ENCODE measurements around the gene LRP1-AS. TPM values are rescaled to one million over a fixed set of nuclear protein-coding genes. Genes with fewer than 3 reads are reported as not detected.
A peak's percentile ranks its signal among the peaks of the same experiment; 100 is the strongest.

The LRP1-AS gene
- total RNA-seq, 1 experiment from 2014 or later, result not detected

DNA sequence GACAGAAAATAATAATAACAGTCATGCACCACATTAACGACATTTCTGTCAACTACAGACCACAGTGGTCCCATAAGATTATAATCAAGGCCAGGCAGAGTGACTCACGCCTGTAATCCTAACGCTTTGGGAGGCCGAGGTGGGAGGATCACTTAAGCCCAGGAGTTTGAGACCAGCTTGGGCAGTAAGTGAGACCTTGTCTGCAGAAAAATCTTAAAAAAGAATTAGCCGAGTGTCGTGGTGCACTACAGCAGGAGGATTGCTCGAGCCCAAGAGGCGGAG lies 49.9 kb downstream of the LRP1-AS start:
- H2AFZ ChIP-seq (ENCODE audit: low read length), result no peak overlapping the region
- DNase-seq (no peak), ATAC-seq (no peak)
- BruUV-seq (replicated peaks), result no TSS peak
- intact Hi-C loops (cut with micrococcal nuclease), result no loop called here
- H3K9me2 ChIP-seq (replicated peaks; ENCODE audit: low read length), result no peaks in the 10 kb centered on the region
- no peaks in the 10 kb centered on the region for H3K9me3 ChIP-seq (ENCODE audit: low read length)
- no peaks in the 10 kb centered on the region for H3F3A ChIP-seq (ENCODE audit: low read length, unreplicated experiment)
- TF ChIP-seq EZH2phosphoT487 (IDR thresholded peaks at IDR 0.05; ENCODE audit: borderline replicate concordance, low read length) (no peak), EZH2 (IDR thresholded peaks at IDR 0.05; ENCODE audit: low read length, unreplicated experiment) (no peak)
- TF ChIP-seq, protein P1, sequence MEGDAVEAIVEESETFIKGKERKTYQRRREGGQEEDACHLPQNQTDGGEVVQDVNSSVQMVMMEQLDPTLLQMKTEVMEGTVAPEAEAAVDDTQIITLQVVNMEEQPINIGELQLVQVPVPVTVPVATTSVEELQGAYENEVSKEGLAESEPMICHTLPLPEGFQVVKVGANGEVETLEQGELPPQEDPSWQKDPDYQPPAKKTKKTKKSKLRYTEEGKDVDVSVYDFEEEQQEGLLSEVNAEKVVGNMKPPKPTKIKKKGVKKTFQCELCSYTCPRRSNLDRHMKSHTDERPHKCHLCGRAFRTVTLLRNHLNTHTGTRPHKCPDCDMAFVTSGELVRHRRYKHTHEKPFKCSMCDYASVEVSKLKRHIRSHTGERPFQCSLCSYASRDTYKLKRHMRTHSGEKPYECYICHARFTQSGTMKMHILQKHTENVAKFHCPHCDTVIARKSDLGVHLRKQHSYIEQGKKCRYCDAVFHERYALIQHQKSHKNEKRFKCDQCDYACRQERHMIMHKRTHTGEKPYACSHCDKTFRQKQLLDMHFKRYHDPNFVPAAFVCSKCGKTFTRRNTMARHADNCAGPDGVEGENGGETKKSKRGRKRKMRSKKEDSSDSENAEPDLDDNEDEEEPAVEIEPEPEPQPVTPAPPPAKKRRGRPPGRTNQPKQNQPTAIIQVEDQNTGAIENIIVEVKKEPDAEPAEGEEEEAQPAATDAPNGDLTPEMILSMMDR (conservative IDR thresholded peaks at IDR 0.05; ENCODE audit: low read depth, low read length), result no peak
- H3K4me3 ChIP-seq (ENCODE audit: low read length), result no peak overlapping the region
- no peaks in the 10 kb centered on the region for H3K79me2 ChIP-seq (ENCODE audit: low read length)
- H3K9ac ChIP-seq (ENCODE audit: low read length), result no peak overlapping the region
- H3K27me3 ChIP-seq (ENCODE audit: low read length), result no peaks in the 10 kb centered on the region
- ChIA-PET CTCF (no interaction called here), POLR2A (ENCODE audit: unreplicated experiment) (interaction anchor here (0.6 kb wide), 1 partner anchor 79 kb away, joined by 7 read pairs; no protein-coding TSS in a partner anchor)
- no peaks in the 10 kb centered on the region for H3K36me3 ChIP-seq (ENCODE audit: low read depth, low read length)
- H3K27ac ChIP-seq (ENCODE audit: low read length), result no peak overlapping the region
- no peaks in the 10 kb centered on the region for H4K20me1 ChIP-seq (ENCODE audit: low read length)
- peaks cover 19% of the 10 kb centered on the region for H3K4me1 ChIP-seq (ENCODE audit: insufficient read depth, low read length)
- no peak overlapping the region for H3K4me2 ChIP-seq (ENCODE audit: low read length)

DNA sequence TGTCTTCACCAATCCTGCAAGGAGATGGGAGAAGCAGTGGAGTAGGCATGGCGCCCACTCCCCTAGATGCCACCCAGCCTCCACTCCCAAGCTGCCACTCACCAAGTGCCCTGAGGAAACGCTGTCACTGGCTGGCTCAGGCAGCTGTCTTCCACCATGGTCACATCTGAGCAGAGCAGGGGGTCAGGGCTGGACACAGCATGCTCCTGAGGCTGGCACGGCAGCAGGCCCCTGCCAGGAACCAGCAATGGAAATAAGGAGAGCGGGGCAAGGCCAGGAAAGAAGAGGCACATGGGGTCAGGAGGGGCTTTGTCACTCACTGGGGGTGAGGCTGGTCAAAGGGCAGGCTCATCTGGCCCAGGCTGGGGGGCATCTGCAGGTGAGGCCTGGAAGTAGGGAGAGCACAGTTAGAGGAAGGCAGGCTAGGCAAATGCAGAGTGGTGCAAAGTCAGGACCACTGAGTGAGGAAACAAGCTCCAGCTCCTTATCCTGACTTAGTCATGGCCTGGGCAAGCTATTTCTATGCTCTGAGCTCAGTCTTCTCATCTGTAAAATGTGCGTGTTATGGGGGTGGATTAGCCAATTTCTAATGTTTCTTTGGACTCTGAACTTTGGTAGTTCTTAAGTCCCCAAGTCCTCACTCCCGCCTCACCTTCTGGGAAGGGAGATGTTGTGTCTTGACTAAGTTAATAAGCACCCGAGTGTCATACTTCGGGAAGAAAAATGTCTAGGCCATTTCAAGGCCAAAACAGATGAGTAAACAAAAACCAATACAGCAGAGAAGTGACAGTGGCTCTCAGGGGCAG lies 50.5 kb downstream of the LRP1-AS start:
- H3K27me3 ChIP-seq (ENCODE audit: low read length), result no peaks in the 10 kb centered on the region
- H3K79me2 ChIP-seq (ENCODE audit: low read length), result no peaks in the 10 kb centered on the region
- DNase-seq (no peak), ATAC-seq (no peak; the same call in 1 of the 2 replicates)
- POLR2A ChIA-PET (ENCODE audit: unreplicated experiment), result no interaction called here
- no peak overlapping the region for H3K4me2 ChIP-seq (ENCODE audit: low read length)
- TF ChIP-seq, protein P1 (conservative IDR thresholded peaks at IDR 0.05; ENCODE audit: low read depth, low read length), result no peak
- no peak for TF ChIP-seq EZH2phosphoT487 (IDR thresholded peaks at IDR 0.05; ENCODE audit: borderline replicate concordance, low read length)
- no peaks in the 10 kb centered on the region for H3F3A ChIP-seq (ENCODE audit: low read length, unreplicated experiment)
- H4K20me1 ChIP-seq (ENCODE audit: low read length), result no peaks in the 10 kb centered on the region
- intact Hi-C loops (cut with micrococcal nuclease), result no loop called here
- BruUV-seq (replicated peaks), result no TSS peak
- H3K9me3 ChIP-seq (ENCODE audit: low read length), result no peaks in the 10 kb centered on the region
- CTCF ChIA-PET, result no interaction called here
- H3K4me1 ChIP-seq (ENCODE audit: insufficient read depth, low read length), result peaks cover 16% of the 10 kb centered on the region
- H3K9ac ChIP-seq (ENCODE audit: low read length), result no peak overlapping the region
- no peaks in the 10 kb centered on the region for H3K36me3 ChIP-seq (ENCODE audit: low read depth, low read length)
- no peaks in the 10 kb centered on the region for H3K9me2 ChIP-seq (replicated peaks; ENCODE audit: low read length)
- H3K4me3 ChIP-seq (ENCODE audit: low read length), result no peak overlapping the region
- H3K27ac ChIP-seq (ENCODE audit: low read length), result no peak overlapping the region
- H2AFZ ChIP-seq (ENCODE audit: low read length), result no peak overlapping the region

DNA sequence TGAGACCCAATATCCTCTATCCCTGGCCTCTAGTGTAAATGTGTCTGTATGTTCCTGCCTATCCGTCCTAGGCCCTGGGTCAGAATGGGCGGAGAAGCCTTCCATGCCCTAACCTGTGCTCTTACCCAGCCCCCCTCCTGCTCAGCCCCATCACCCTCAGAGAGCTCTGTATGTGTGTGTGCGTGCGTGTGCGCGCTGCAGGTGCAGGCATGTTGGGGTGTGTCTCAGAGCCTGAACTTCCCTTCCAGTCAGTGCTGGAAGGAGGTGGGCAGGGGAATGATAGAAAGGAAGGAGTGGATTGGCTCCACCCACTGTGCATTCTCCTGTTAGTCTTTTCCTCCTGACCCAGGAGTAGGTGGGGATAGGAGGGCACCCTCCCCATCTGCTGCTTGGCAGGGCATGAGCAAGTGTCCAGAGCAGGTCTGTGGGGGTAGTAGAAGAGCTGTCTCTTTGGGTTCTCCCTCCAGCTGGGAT lies 51.3 kb downstream of the LRP1-AS start:
- no peaks in the 10 kb centered on the region for H3K27me3 ChIP-seq (ENCODE audit: low read length)
- no peak for TF ChIP-seq EZH2 (IDR thresholded peaks at IDR 0.05; ENCODE audit: low read length, unreplicated experiment)
- H3K4me2 ChIP-seq (ENCODE audit: low read length), result no peak overlapping the region
- no peaks in the 10 kb centered on the region for H3K9me2 ChIP-seq (replicated peaks; ENCODE audit: low read length)
- no peak overlapping the region for H3K4me3 ChIP-seq (ENCODE audit: low read length)
- ChIA-PET CTCF (no interaction called here), POLR2A (ENCODE audit: unreplicated experiment) (no interaction called here)
- intact Hi-C loops (cut with micrococcal nuclease), result no loop called here
- no peak overlapping the region for H3K9ac ChIP-seq (ENCODE audit: low read length)
- no peaks in the 10 kb centered on the region for H3K9me3 ChIP-seq (ENCODE audit: low read length)
- no peak overlapping the region for H3K27ac ChIP-seq (ENCODE audit: low read length)
- TSS peak; percentile 35 for BruUV-seq (replicated peaks)
- no peaks in the 10 kb centered on the region for H3K36me3 ChIP-seq (ENCODE audit: low read depth, low read length)
- DNase-seq (no peak), ATAC-seq (peak; percentile 30)
- no peaks in the 10 kb centered on the region for H3F3A ChIP-seq (ENCODE audit: low read length, unreplicated experiment)
- H3K4me1 ChIP-seq (ENCODE audit: insufficient read depth, low read length), result peaks cover 9% of the 10 kb centered on the region; the same call in 1 of the 2 replicates
- H2AFZ ChIP-seq (ENCODE audit: low read length), result no peak overlapping the region
- H3K79me2 ChIP-seq (ENCODE audit: low read length), result peaks cover under 1% of the 10 kb centered on the region; the same call in 1 of the 2 replicates
- H4K20me1 ChIP-seq (ENCODE audit: low read length), result no peaks in the 10 kb centered on the region
